Mesendoderm (in vitro differentiated cells): ENCODE data around the gene SPP2.

Experiments used
- DNase-seq: peaks from one replicate; pipeline ENCODE4 v3.0.0; 2013
- H2AK5ac ChIP-seq: 2 replicates; pipeline ENCODE4 v1.6.1; 2013; ENCODE audit warnings: low read length, inconsistent platforms
- H2BK120ac ChIP-seq: 2 replicates; pipeline ENCODE4 v1.6.1; 2013; ENCODE audit warnings: low read depth, mild to moderate bottlenecking, low read length, moderate library complexity, mixed read lengths
- H2BK15ac ChIP-seq: replicated peaks from 2 replicates; pipeline ENCODE4 v1.6.1; 2013; ENCODE audit warnings: low read depth, mild to moderate bottlenecking, moderate library complexity
- H2BK5ac ChIP-seq: 2 replicates; pipeline ENCODE4 v1.6.1; 2013; ENCODE audit warnings: low read length, inconsistent platforms
- H3K18ac ChIP-seq: 2 replicates; pipeline ENCODE4 v1.6.1; 2013; ENCODE audit warnings: mild to moderate bottlenecking, low read length, mixed read lengths
- H3K23ac ChIP-seq: one replicate; pipeline ENCODE4 v1.6.1; 2013; ENCODE audit warnings: low read length
- H3K27ac ChIP-seq: 2 replicates; pipeline ENCODE4 v1.5.1; 2013; ENCODE audit warnings: low read depth, mild to moderate bottlenecking, inconsistent platforms, low read length, moderate library complexity
- H3K27me3 ChIP-seq: 2 replicates; pipeline ENCODE4 v1.6.1; 2013; ENCODE audit warnings: low read length, control low read depth, mild to moderate bottlenecking, inconsistent platforms; ENCODE audit not compliant: insufficient read depth, poor library complexity
- H3K36me3 ChIP-seq: 2 replicates; pipeline ENCODE4 v1.6.1; 2013; ENCODE audit warnings: low read length, inconsistent platforms; ENCODE audit not compliant: control insufficient read depth, insufficient read depth
- H3K4ac ChIP-seq: one replicate; pipeline ENCODE4 v1.6.1; 2013; ENCODE audit warnings: low read depth, mild to moderate bottlenecking, low read length, moderate library complexity
- H3K4me1 ChIP-seq: 2 replicates; pipeline ENCODE4 v1.6.1; 2013; ENCODE audit warnings: low read depth, low read length, inconsistent platforms; ENCODE audit not compliant: control insufficient read depth
- H3K4me2 ChIP-seq: 2 replicates; pipeline ENCODE4 v1.6.1; 2013; ENCODE audit warnings: low read length
- H3K4me3 ChIP-seq: 2 replicates; pipeline ENCODE4 v1.5.1; 2013; ENCODE audit warnings: mild to moderate bottlenecking, low read length
- H3K56ac ChIP-seq: one replicate; pipeline ENCODE4 v1.6.1; 2013; ENCODE audit warnings: low read length
- H3K79me1 ChIP-seq: 2 replicates; pipeline ENCODE4 v1.6.1; 2013; ENCODE audit warnings: low read length, inconsistent platforms
- H3K79me2 ChIP-seq: 2 replicates; pipeline ENCODE4 v1.6.1; 2013; ENCODE audit warnings: mild to moderate bottlenecking, low read length; ENCODE audit not compliant: control insufficient read depth, insufficient read depth
- H3K9ac ChIP-seq: 2 replicates; pipeline ENCODE4 v1.6.1; 2013; ENCODE audit warnings: low read length, inconsistent platforms
- H4K5ac ChIP-seq: one replicate; pipeline ENCODE4 v1.6.1; 2013; ENCODE audit warnings: low read length
- H4K8ac ChIP-seq: one replicate; pipeline ENCODE4 v1.6.1; 2013; ENCODE audit warnings: low read depth, mild to moderate bottlenecking, control low read depth, low read length, moderate library complexity
- WGBS: extraction: QIAGEN DNeasy Blood & Tissue Kit; methylation state at CpG from one replicate; pipeline ENCODE4 v1.1.7; 2013; ENCODE audit warnings: low lambda C conversion rate, missing lambda C conversion rate; ENCODE audit not compliant: insufficient coverage; ENCODE audit errors: extremely low coverage; 5-methylcytosine and 5-hydroxymethylcytosine counted together

The SPP2 gene

DNA sequence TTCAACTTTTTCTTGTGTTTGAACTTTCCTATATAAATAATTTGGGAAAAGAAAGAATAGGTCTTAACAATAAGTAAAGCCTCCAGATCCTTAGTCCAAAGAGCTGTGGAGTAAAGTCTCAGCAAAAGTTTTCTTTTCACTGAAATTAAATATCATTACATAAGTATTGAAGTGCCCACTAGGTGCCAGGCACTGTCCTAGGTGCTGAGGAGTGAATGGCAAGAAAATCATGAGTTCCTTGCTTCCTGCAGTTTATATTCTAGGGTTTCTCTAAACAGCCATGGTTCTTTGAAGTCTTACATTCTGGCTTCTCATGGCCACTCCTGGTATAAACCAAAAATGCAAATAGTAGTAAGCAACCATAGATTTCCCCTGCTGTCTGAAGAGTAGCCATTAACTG, 59.7 kb downstream of the SPP2 start:
- H3K36me3 ChIP-seq = no peaks in the 10 kb centered on the region
- no peak overlapping the region for H2BK15ac ChIP-seq
- H3K4me3 ChIP-seq = no peak overlapping the region
- H3K4ac ChIP-seq = no peak overlapping the region
- no peaks in the 10 kb centered on the region for H3K4me1 ChIP-seq
- H2BK5ac ChIP-seq = no peak overlapping the region
- no peak overlapping the region for H4K5ac ChIP-seq
- H4K8ac ChIP-seq = no peak overlapping the region
- no peaks in the 10 kb centered on the region for H3K79me2 ChIP-seq
- no peak overlapping the region for H2BK120ac ChIP-seq
- no peak overlapping the region for H3K4me2 ChIP-seq
- H3K27ac ChIP-seq = no peak overlapping the region
- no peaks in the 10 kb centered on the region for H3K27me3 ChIP-seq
- H3K79me1 ChIP-seq = no peaks in the 10 kb centered on the region
- no peak overlapping the region for H2AK5ac ChIP-seq
- H3K23ac ChIP-seq = no peak overlapping the region
- H3K18ac ChIP-seq = no peak overlapping the region
- H3K9ac ChIP-seq = no peak overlapping the region
- no peak for DNase-seq
- H3K56ac ChIP-seq = no peak overlapping the region

DNA sequence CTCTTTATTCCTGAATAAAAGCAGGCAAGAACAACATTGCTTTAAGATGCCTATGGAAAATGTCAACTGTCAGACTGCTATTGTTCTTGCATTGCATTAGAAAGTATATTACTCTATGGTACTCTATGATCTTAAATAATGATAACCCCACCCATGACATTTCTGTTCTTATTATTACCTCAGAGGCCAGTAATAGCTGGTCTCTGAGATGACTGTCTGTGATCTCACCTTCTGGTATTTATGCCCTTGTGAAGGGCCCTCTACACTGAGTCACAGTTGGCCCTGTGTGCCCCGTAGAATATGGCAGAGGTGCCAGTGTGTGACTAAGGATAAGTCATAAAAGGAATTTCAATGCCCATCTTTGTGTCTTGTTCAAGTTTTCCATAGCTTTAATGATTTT, 61.0 kb downstream of the SPP2 start:
- Histone ChIP-seq H3K23ac (no peak overlapping the region), H3K4me3 (no peak overlapping the region), H3K36me3 (no peaks in the 10 kb centered on the region), H3K4me2 (no peak overlapping the region), H3K4ac (no peak overlapping the region), H2BK5ac (no peak overlapping the region), H3K9ac (no peak overlapping the region), H3K18ac (no peak overlapping the region), H2BK15ac (no peak overlapping the region), H3K79me2 (no peaks in the 10 kb centered on the region), H3K79me1 (no peaks in the 10 kb centered on the region), H3K27me3 (no peaks in the 10 kb centered on the region), H4K8ac (no peak overlapping the region), H2AK5ac (no peak overlapping the region), H4K5ac (no peak overlapping the region), H3K27ac (no peak overlapping the region), H3K4me1 (no peaks in the 10 kb centered on the region), H3K56ac (no peak overlapping the region), H2BK120ac (no peak overlapping the region)
- no peak for DNase-seq
- WGBS = no CpG with 5 or more reads among the region's 1 CpG

DNA sequence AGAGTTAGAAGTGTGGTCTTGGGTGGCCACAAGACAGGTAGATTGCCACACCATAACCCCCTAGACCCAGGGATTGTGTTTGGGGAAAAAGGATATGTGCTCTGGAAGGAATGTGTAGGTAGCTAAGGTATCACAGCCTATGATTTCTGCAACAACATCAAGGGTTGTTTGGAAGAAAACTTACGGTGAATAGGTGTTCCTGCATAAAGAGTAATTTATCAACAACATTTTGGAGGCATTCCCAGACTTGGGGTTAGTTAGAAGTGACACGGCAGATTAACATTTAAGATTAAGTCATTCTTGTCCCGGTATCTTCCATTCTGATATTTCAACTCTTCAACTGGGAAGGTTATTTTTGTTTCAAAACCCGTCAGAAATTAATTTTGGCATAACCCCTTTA, 65.5 kb downstream of the SPP2 start:
- WGBS = no CpG with 5 or more reads among the region's 4 CpGs
- Histone ChIP-seq H3K23ac (no peak overlapping the region), H3K27me3 (no peaks in the 10 kb centered on the region), H3K56ac (no peak overlapping the region), H4K5ac (no peak overlapping the region), H2BK15ac (no peak overlapping the region), H2BK120ac (no peak overlapping the region), H3K79me1 (no peaks in the 10 kb centered on the region), H3K4me3 (no peak overlapping the region), H3K79me2 (no peaks in the 10 kb centered on the region), H3K18ac (no peak overlapping the region), H2AK5ac (no peak overlapping the region), H3K4ac (no peak overlapping the region), H3K4me2 (no peak overlapping the region), H2BK5ac (no peak overlapping the region), H3K4me1 (no peaks in the 10 kb centered on the region), H3K27ac (no peak overlapping the region), H3K36me3 (no peaks in the 10 kb centered on the region), H4K8ac (no peak overlapping the region), H3K9ac (no peak overlapping the region)
- no peak for DNase-seq

DNA sequence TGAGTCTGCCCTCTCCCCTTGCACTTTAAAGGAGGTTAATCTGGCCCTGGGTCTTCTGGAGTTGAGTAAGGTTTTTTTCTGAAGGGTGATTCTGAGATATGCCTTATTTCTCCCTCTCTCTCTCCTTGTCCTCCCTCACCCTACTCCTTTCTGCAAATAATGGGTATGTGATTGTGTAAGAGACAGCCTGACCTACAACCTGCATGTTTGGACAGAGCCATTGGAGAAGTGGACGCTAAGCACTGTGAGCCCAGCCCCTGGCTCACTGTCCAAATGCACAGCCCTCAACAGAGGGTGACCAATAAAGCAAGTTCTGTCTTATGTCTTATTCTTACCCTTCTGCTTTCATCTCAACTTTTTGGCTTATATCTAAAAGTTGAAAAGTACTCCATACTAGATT, 71.5 kb downstream of the SPP2 start:
- Histone ChIP-seq H3K79me2 (no peaks in the 10 kb centered on the region), H3K27me3 (no peaks in the 10 kb centered on the region), H3K4ac (no peak overlapping the region), H3K9ac (no peak overlapping the region), H3K27ac (no peak overlapping the region), H2BK15ac (no peak overlapping the region), H2AK5ac (no peak overlapping the region), H3K4me2 (no peak overlapping the region), H4K8ac (no peak overlapping the region), H3K36me3 (no peaks in the 10 kb centered on the region), H3K18ac (no peak overlapping the region), H3K79me1 (no peaks in the 10 kb centered on the region), H3K23ac (no peak overlapping the region), H3K56ac (no peak overlapping the region), H2BK5ac (no peak overlapping the region), H3K4me3 (no peak overlapping the region), H4K5ac (no peak overlapping the region), H3K4me1 (no peaks in the 10 kb centered on the region), H2BK120ac (no peak overlapping the region)
- no CpG with 5 or more reads among the region's 1 CpG for WGBS
- DNase-seq = no peak

DNA sequence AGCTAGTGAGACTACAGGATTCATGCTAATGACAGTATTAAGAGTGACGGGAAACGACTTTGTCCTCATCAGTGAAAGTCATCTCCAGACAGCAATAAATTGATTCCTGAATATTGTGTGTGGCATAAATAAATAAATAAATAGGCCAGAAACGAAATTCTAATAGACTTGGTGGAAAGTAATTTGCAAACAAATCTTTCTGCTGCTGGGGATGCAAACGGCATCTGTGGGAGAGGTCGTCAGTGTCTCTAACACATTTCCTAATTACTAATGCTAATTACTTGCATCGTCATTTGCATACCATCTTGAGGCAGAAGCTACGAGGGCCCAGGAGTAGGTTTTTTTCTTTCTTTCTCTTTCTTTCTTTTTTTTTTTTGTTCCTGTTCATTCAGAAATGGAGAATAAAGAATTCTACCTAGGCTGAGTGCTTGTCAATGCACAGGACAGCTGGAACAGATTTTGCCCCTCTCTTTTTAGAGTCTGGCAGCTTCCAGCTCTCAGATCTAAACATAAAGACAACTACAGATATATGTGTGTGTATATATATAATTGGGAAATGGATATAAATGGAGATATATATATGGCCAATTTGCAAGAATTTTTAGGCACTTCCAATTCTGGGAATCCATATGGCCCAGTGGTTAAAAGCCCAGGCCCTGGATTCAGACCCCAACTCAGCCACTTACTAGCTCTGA, 75.1 kb downstream of the SPP2 start:
- Histone ChIP-seq H3K4ac (no peak overlapping the region), H2BK5ac (no peak overlapping the region), H3K79me1 (no peaks in the 10 kb centered on the region), H3K4me1 (no peaks in the 10 kb centered on the region), H3K4me2 (no peak overlapping the region), H2AK5ac (no peak overlapping the region), H3K36me3 (no peaks in the 10 kb centered on the region), H3K27me3 (no peaks in the 10 kb centered on the region), H3K18ac (no peak overlapping the region), H3K27ac (no peak overlapping the region), H2BK15ac (no peak overlapping the region), H3K9ac (no peak overlapping the region), H4K5ac (no peak overlapping the region), H3K56ac (no peak overlapping the region), H3K79me2 (no peaks in the 10 kb centered on the region), H2BK120ac (no peak overlapping the region), H3K23ac (no peak overlapping the region), H4K8ac (no peak overlapping the region), H3K4me3 (no peak overlapping the region)
- no CpG with 5 or more reads among the region's 7 CpGs for WGBS
- no peak for DNase-seq

DNA sequence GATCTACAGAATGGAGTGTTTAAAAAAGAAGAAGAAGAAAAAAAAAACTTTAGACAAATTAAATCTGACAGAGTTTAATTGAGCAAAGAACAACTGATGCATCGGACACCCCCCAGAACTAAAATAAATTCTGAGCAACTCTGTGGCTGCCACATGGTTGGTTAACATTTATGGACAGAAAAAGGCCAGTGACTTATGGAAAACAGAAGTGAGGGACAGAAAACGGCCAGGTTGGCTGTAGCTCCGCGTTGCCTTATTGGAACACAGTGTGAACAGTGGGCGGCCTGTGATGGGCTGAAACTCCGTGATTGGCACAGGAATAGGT, 75.6 kb downstream of the SPP2 start:
- Histone ChIP-seq H3K56ac (no peak overlapping the region), H3K36me3 (no peaks in the 10 kb centered on the region), H3K4ac (no peak overlapping the region), H4K5ac (no peak overlapping the region), H4K8ac (no peak overlapping the region), H2BK5ac (no peak overlapping the region), H3K23ac (no peak overlapping the region), H3K4me2 (no peak overlapping the region), H2BK15ac (no peak overlapping the region), H3K27ac (no peak overlapping the region), H2AK5ac (no peak overlapping the region), H2BK120ac (no peak overlapping the region), H3K79me1 (no peaks in the 10 kb centered on the region), H3K18ac (no peak overlapping the region), H3K27me3 (no peaks in the 10 kb centered on the region), H3K4me1 (no peaks in the 10 kb centered on the region), H3K9ac (no peak overlapping the region), H3K4me3 (no peak overlapping the region), H3K79me2 (no peaks in the 10 kb centered on the region)
- no peak for DNase-seq
- no CpG with 5 or more reads among the region's 6 CpGs for WGBS
